Activated T-cell treated with anti-CD3 and anti-CD28 coated beads for 48 hours (primary cell): Measurements from ENCODE around the gene DHRS7C.
"Not testable (repeated sequence)": the region's sequence is repeated elsewhere in the genome, so short reads cannot be mapped to it uniquely, and the experiment has no call there.

Source experiments
- DNase-seq: peaks from one replicate; pipeline ENCODE4 v3.0.0-alpha.2; 2020; ENCODE audit warnings: low read depth

DHRS7C gene

GRCh38 chr17:9810100-9810949, 18.9 kb upstream of the DHRS7C start:
- DNase-seq: no peak

GRCh38 chr17:9809409-9809808, 18.0 kb upstream of the DHRS7C start:
- no peak for DNase-seq

GRCh38 chr17:9806699-9807098, 15.3 kb upstream of the DHRS7C start:
- no peak for DNase-seq

GRCh38 chr17:9805769-9806168, 14.4 kb upstream of the DHRS7C start:
- no peak for DNase-seq

GRCh38 chr17:9802697-9803096, 11.3 kb upstream of the DHRS7C start:
- DNase-seq: no peak

GRCh38 chr17:9802294-9802693, 10.9 kb upstream of the DHRS7C start:
- DNase-seq: no peak

GRCh38 chr17:9801505-9801904, 10.1 kb upstream of the DHRS7C start:
- DNase-seq: no peak

GRCh38 chr17:9798724-9799123, 7.3 kb upstream of the DHRS7C start:
- no peak for DNase-seq

- DNase-seq: no peak
These were observed 6.6 kb upstream of the DHRS7C start for GRCh38 chr17:9798008-9798407.

GRCh38 chr17:9792181-9792840, 919 bp upstream of the DHRS7C start:
- DNase-seq: no peak

- DNase-seq: no peak
These were observed 1.1 kb downstream of the DHRS7C start for GRCh38 chr17:9790316-9790715.

- no peak for DNase-seq
These were observed 2.8 kb downstream of the DHRS7C start for GRCh38 chr17:9788601-9789000.

GRCh38 chr17:9784544-9784943, 6.8 kb downstream of the DHRS7C start:
- no peak for DNase-seq

GRCh38 chr17:9783465-9783864, 7.9 kb downstream of the DHRS7C start:
- not testable (repeated sequence) for DNase-seq

GRCh38 chr17:9783050-9783449, 8.3 kb downstream of the DHRS7C start:
- DNase-seq: no peak

- no peak for DNase-seq
These were observed 10.8 kb downstream of the DHRS7C start for GRCh38 chr17:9780552-9780951.

- DNase-seq: no peak
These were observed 14.5 kb downstream of the DHRS7C start for GRCh38 chr17:9776911-9777310.

GRCh38 chr17:9772658-9773057, 18.7 kb downstream of the DHRS7C start:
- no peak for DNase-seq

GRCh38 chr17:9771465-9771864, 19.9 kb downstream of the DHRS7C start:
- DNase-seq: no peak

GRCh38 chr17:9769036-9769695, 22.2 kb downstream of the DHRS7C start:
- no peak for DNase-seq

- no peak for DNase-seq
These were observed 22.9 kb downstream of the DHRS7C start for GRCh38 chr17:9768381-9768934.

- no peak for DNase-seq
These were observed 23.9 kb downstream of the DHRS7C start for GRCh38 chr17:9767432-9767991.
